ENCODE results near the gene RDM1. TPM values are rescaled to one million over a fixed set of nuclear protein-coding genes. Genes with fewer than 3 reads are reported as not detected.
A peak's percentile ranks its signal among the peaks of the same experiment; 100 is the strongest.

RDM1 gene
- total RNA-seq, 2 donors from 2014 or later = not detected

- Histone ChIP-seq H3K36me3 (no peaks in the 10 kb centered on the region), H3K9me3 (no peaks in the 10 kb centered on the region), H3K27ac (no peak overlapping the region), H3K4me1 (ENCODE audit: control insufficient read depth in 1 of 2, low read depth in 2 of 2) (no peaks in the 10 kb centered on the region), H3K4me3 (no peak overlapping the region), H3K27me3 (replicated peaks; ENCODE audit: insufficient read depth) (no peaks in the 10 kb centered on the region)
- ATAC-seq (ENCODE audit: insufficient number of reproducible peaks, low FRiP score, low read depth) = no peak
- no peak for TF ChIP-seq CTCF (IDR thresholded peaks at IDR 0.05)
- DNase-seq (ENCODE audit: low spot score) = no peak
Measured at GRCh38 chr17:35972535-35972934, 42.0 kb upstream of the RDM1 start.

DNA sequence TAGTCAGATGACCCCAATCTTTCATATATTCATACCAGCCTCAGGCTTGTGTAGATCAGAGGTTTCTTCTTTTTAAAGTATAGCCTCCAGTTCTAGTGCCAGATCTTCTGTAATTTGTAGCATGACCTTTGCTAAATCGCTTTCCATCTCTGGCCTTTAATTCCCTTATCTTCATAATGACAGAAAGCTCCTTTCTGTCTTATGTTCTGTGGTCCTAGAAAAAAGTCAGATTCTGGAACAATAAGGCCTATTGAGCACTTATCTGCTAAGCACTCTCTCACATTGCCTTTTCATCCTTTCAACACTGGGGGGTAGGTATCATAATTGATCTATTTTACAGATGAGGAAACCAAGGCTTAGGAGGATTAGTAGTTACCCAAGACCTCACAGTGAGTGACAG is 41.5 kb upstream of the RDM1 start:
- no peaks in the 10 kb centered on the region for H3K27me3 ChIP-seq (replicated peaks; ENCODE audit: insufficient read depth)
- H3K4me3 ChIP-seq = no peak overlapping the region
- ATAC-seq (ENCODE audit: insufficient number of reproducible peaks, low FRiP score, low read depth) (no peak), DNase-seq (ENCODE audit: low spot score) (no peak)
- no peaks in the 10 kb centered on the region for H3K36me3 ChIP-seq
- no peaks in the 10 kb centered on the region for H3K9me3 ChIP-seq
- H3K27ac ChIP-seq = no peak overlapping the region
- no peaks in the 10 kb centered on the region for H3K4me1 ChIP-seq (ENCODE audit: control insufficient read depth in 1 of 2, low read depth in 2 of 2)
- no peak for TF ChIP-seq CTCF (IDR thresholded peaks at IDR 0.05)

DNA sequence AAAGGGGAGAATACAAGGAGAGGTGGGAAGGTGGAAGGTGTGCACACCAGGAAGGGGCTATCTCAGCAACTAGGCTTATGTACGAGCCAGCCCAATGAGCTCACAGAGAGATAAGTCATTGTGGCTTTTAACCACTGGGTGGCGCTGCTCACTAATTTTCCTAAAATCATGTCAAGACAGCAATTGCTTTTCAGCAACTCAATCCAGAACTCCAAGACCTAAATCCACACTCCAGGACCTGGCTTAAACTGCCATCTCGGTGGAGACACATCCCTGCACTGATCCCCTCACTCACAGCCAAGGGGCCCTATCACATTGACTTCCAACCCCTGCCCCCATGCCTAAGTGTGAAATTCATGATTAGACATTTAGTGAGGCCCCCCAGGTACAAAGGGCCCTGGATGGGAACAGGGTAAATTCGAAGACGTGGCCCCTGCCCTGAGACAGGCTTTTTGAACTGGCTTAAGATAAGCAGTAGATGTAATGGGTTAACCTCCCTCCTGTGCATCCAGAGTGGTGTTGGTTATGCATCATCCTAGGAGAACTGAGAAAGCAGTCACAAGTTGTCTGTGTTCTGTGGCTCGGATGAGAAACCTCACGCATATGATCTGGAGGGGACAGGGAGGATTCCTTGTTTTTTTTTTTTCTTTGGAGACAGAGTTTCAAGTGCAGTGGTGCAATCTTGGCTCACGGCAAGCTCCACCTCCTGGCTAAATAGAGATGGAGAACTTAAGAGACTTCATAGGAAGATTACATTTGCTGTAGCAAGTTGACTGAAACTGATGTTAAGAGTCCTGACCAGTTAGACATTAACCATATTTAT is 39.2 kb upstream of the RDM1 start:
- Histone ChIP-seq H3K4me1 (ENCODE audit: control insufficient read depth in 1 of 2, low read depth in 2 of 2) (no peaks in the 10 kb centered on the region), H3K9me3 (no peaks in the 10 kb centered on the region), H3K27ac (no peak overlapping the region), H3K4me3 (no peak overlapping the region), H3K36me3 (no peaks in the 10 kb centered on the region), H3K27me3 (replicated peaks; ENCODE audit: insufficient read depth) (no peaks in the 10 kb centered on the region)
- DNase-seq (ENCODE audit: low spot score) (peak; percentile 11), ATAC-seq (ENCODE audit: insufficient number of reproducible peaks, low FRiP score, low read depth) (peak; percentile 19)
- peak; percentile 58 for TF ChIP-seq CTCF (IDR thresholded peaks at IDR 0.05)

GRCh38 chr17:35968520-35969054 is 38.0 kb upstream of the RDM1 start:
- no peaks in the 10 kb centered on the region for H3K36me3 ChIP-seq
- TF ChIP-seq CTCF (IDR thresholded peaks at IDR 0.05) = no peak
- H3K9me3 ChIP-seq = no peaks in the 10 kb centered on the region
- DNase-seq (ENCODE audit: low spot score) (no peak), ATAC-seq (ENCODE audit: insufficient number of reproducible peaks, low FRiP score, low read depth) (no peak)
- no peaks in the 10 kb centered on the region for H3K4me1 ChIP-seq (ENCODE audit: control insufficient read depth in 1 of 2, low read depth in 2 of 2)
- no peak overlapping the region for H3K4me3 ChIP-seq
- no peaks in the 10 kb centered on the region for H3K27me3 ChIP-seq (replicated peaks; ENCODE audit: insufficient read depth)
- H3K27ac ChIP-seq = no peak overlapping the region

DNA sequence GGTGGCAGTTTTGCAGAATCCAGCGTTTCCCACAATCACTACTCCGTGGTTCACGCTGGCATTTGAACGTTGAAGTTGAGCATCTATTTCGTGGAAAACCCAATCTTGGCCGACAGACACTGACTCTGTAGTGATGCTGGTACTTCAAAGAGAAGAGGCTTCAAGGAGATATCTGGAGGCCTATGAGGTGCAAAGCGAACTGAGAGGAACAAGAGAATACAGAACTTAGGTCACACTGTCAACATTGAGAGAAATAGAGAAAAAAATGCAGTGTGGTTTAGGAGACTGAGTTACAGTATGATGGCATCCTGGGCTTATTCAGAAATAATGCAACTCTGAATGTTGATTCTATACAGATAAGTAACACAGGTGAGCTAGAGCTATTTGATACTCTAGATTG is 34.7 kb upstream of the RDM1 start:
- TF ChIP-seq CTCF (IDR thresholded peaks at IDR 0.05) = no peak
- Histone ChIP-seq H3K27ac (no peak overlapping the region), H3K36me3 (no peaks in the 10 kb centered on the region), H3K4me1 (ENCODE audit: control insufficient read depth in 1 of 2, low read depth in 2 of 2) (no peaks in the 10 kb centered on the region), H3K4me3 (no peak overlapping the region), H3K9me3 (no peaks in the 10 kb centered on the region), H3K27me3 (replicated peaks; ENCODE audit: insufficient read depth) (no peaks in the 10 kb centered on the region)
- DNase-seq (ENCODE audit: low spot score) (no peak), ATAC-seq (ENCODE audit: insufficient number of reproducible peaks, low FRiP score, low read depth) (no peak)
